Common myeloid progenitor, CD34-positive (primary cell): ENCODE measurements around the gene PER3.

Experiments
- CTCF ChIA-PET: fragments of 350-600 bp; sonication (Branson Sonifier 250); formaldehyde crosslinking; loops from one replicate; lab custom pipeline; 2021; ENCODE audit warnings: antibody characterized with exemption; lab: Charles Lee
- POLR2A ChIA-PET: fragments of 350-600 bp; sonication (Branson Sonifier 250); formaldehyde crosslinking; loops from one replicate; lab custom pipeline; 2021; ENCODE audit warnings: antibody characterized with exemption; lab: Charles Lee
- DNase-seq, 3 donors: peaks; one replicate each; pipeline versions ENCODE4 v3.0.0 to v3.0.0-alpha.2; 2013
- H3K27ac ChIP-seq, 2 experiments: 1 replicate in 1 of 2; 2 replicates in 1 of 2; pipeline ENCODE4 v1.7.0; 2013; ENCODE audit warnings: inconsistent platforms in 2 of 2, low read length in 2 of 2, mild to moderate bottlenecking in 2 of 2, low read depth in 1 of 2, moderate library complexity in 1 of 2; ENCODE audit not compliant: severe bottlenecking in 2 of 2, insufficient read depth in 1 of 2, poor library complexity in 1 of 2
- H3K27me3 ChIP-seq, 5 experiments: replicated peaks in 2 of 5; 1 replicate in 3 of 5; 2 replicates in 2 of 5; pipeline versions ENCODE4 v1.6.1 to v1.7.0; 2013; ENCODE audit warnings: low read length in 4 of 5, mild to moderate bottlenecking in 2 of 5, moderate library complexity in 2 of 5, inconsistent platforms in 1 of 5; ENCODE audit not compliant: insufficient read depth in 5 of 5, control insufficient read depth in 4 of 5
- H3K36me3 ChIP-seq, 4 experiments: 1 replicate in 2 of 4; 2 replicates in 2 of 4; pipeline versions ENCODE4 v1.6.1 to v1.7.0; 2013; ENCODE audit warnings: low read length in 3 of 4, control low read depth in 1 of 4, mild to moderate bottlenecking in 1 of 4; ENCODE audit not compliant: control insufficient read depth in 4 of 4, insufficient read depth in 4 of 4
- H3K4me1 ChIP-seq, 4 experiments: 1 replicate in 3 of 4; 2 replicates in 1 of 4; pipeline versions ENCODE4 v1.6.1 to v1.7.1; 2013; ENCODE audit warnings: low read length in 3 of 4, mild to moderate bottlenecking in 3 of 4, control low read depth in 1 of 4, inconsistent platforms in 1 of 4, moderate library complexity in 1 of 4; ENCODE audit not compliant: control insufficient read depth in 4 of 4, insufficient read depth in 4 of 4; ENCODE audit errors: control extremely low read depth in 1 of 4
- H3K4me3 ChIP-seq, 7 experiments: 1 replicate in 4 of 7; 2 replicates in 3 of 7; pipeline versions ENCODE4 v1.5.1 to v1.7.0; 2013; ENCODE audit warnings: mild to moderate bottlenecking in 7 of 7, low read length in 6 of 7, moderate library complexity in 6 of 7, inconsistent platforms in 2 of 7, low read depth in 2 of 7, control low read depth in 1 of 7; ENCODE audit not compliant: insufficient read depth in 4 of 7, control insufficient read depth in 1 of 7; ENCODE audit errors: extremely low read depth in 1 of 7
- H3K9me3 ChIP-seq, 5 experiments: 1 replicate in 4 of 5; 2 replicates in 1 of 5; pipeline versions ENCODE4 v1.6.1 to v1.7.1; 2013; ENCODE audit warnings: low read length in 4 of 5, mild to moderate bottlenecking in 2 of 5, inconsistent platforms in 1 of 5, low read depth in 1 of 5, moderate library complexity in 1 of 5; ENCODE audit not compliant: control insufficient read depth in 4 of 5, insufficient read depth in 2 of 5; ENCODE audit errors: control extremely low read depth in 1 of 5
- WGBS: methylation state at CpG from one replicate; pipeline ENCODE4 v1.1.5; 2013; ENCODE audit not compliant: insufficient coverage; 5-methylcytosine and 5-hydroxymethylcytosine counted together

PER3 gene

DNA sequence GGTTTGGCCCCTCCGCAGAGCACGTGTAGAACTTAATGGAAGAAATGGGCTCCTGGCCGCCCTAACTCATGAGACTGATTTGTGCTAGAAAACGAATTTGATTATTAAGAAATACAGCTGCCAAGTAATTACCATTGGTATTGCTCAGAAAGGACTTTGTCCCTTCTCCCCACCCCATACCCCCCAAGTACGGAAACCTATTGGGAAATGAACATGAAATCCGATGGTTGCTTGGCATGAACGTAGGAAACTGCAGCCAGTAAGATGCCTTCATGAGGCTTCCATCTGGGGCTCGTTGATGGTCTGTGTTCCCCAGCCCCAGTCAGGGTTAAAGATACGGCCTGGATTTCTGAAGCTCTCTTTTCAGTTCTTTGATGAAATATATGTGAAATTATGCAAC is 21.4 kb downstream of the PER3 start:
- ChIA-PET CTCF (no interaction called here), POLR2A (no interaction called here)
- H3K4me3 ChIP-seq, result no peak overlapping the region
- no peaks in the 10 kb centered on the region for H3K4me1 ChIP-seq
- peaks cover 0 to 3% (median 1%) of the 10 kb centered on the region in 4 experiments for H3K36me3 ChIP-seq
- WGBS, result 80% methylated on average over 5 of the region's 9 CpGs
- H3K27ac ChIP-seq, result no peak overlapping the region
- no peaks in the 10 kb centered on the region for H3K9me3 ChIP-seq
- no peak for DNase-seq
- no peaks in the 10 kb centered on the region for H3K27me3 ChIP-seq

DNA sequence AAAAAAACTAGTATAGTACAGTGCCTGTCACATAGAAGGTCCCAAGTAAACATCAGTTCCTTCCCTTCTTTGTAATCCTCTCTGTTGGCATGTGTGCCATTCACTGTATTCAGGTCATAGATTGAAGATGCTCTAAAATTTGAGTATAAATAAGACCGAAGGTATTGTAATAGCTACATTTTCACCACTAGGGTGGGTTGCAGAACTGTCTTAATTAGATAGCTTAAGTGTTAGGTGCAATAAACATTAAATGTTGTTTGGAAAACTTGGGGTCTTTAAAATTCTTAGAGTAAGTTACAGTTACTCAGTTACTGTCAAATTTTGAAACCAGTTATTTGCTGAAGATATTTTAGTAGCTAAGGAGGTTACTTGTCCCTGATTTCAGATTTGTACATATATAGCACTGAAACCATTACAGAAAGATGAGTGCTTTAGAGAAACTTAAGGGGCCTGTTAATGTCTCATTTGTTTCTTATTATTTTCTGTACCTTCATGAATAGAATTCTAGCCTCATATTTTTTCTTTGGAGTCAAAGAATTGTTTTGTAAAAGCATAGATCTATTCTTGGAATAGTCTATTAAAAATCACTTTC is 24.3 kb downstream of the PER3 start:
- CTCF ChIA-PET, result interaction anchor here (0.6 to 1.6 kb wide), 10 partner anchors 10 to 949 kb away, joined by 3 to 9 read pairs (median 3); no protein-coding TSS in a partner anchor
- no peaks in the 10 kb centered on the region for H3K27me3 ChIP-seq
- DNase-seq, result peak; percentile 55 to 72 (median 71)
- H3K4me1 ChIP-seq, result no peaks in the 10 kb centered on the region
- H3K4me3 ChIP-seq, result no peak overlapping the region
- peaks cover 0 to 6% (median 3%) of the 10 kb centered on the region in 5 experiments for H3K9me3 ChIP-seq
- WGBS, result no CpG with 5 or more reads among the region's 1 CpG
- POLR2A ChIA-PET, result no interaction called here
- no peak overlapping the region for H3K27ac ChIP-seq
- peaks cover 0 to 7% (median 4%) of the 10 kb centered on the region in 4 experiments for H3K36me3 ChIP-seq

DNA sequence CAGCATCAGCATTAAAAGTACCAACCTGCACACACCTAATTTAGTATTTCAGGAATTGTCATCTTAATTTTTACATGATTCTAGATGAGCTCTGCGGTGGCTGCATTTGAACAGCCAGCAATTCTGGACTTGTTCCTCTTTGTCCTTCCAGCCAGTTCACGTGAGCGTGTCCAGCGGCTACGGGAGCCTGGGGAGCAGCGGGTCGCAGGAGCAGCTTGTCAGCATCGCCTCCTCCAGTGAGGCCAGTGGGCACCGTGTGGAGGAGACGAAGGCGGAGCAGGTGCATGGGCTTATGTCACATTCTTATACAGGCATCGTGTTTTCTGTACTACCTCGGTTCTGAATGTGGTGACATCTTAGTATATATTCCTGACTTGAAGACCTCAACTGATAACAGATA is 25.7 kb downstream of the PER3 start:
- Histone ChIP-seq H3K4me3 (no peak overlapping the region), H3K27ac (no peak overlapping the region), H3K36me3 (peaks cover 0 to 9% (median 4%) of the 10 kb centered on the region in 4 experiments), H3K9me3 (peaks cover 0 to 15% (median 10%) of the 10 kb centered on the region in 5 experiments), H3K4me1 (no peaks in the 10 kb centered on the region), H3K27me3 (no peaks in the 10 kb centered on the region)
- POLR2A ChIA-PET, result no interaction called here
- WGBS, result 94% methylated on average over 11 of the region's 13 CpGs
- DNase-seq, result no peak
- CTCF ChIA-PET, result interaction anchor here (1.0 to 1.5 kb wide), 2 partner anchors 12 to 94 kb away, joined by 3 read pairs; no protein-coding TSS in a partner anchor

DNA sequence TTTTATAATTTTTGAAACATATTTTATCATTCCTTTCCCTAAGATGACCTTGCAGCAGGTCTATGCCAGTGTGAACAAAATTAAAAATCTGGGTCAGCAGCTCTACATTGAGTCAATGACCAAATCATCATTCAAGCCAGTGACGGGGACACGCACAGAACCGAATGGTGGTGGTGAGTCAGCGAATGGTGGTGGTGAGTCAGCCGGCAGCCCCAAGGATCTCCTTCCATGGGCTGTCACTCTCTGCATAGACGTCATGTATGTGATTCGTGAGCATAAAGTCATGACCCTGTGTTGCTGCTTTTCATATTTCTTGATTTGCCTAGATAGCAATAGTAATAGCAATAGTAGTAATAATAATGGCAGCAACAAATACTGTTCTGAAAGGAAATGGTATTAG is 26.3 kb downstream of the PER3 start:
- Histone ChIP-seq H3K4me1 (no peaks in the 10 kb centered on the region), H3K27me3 (no peaks in the 10 kb centered on the region), H3K36me3 (peaks cover 0 to 9% (median 4%) of the 10 kb centered on the region in 4 experiments), H3K27ac (no peak overlapping the region), H3K9me3 (peaks cover 0 to 15% (median 10%) of the 10 kb centered on the region in 5 experiments), H3K4me3 (no peak overlapping the region)
- peak in 2 of 3 donors; percentile 25 to 45 for DNase-seq
- WGBS, result 94% methylated on average over 5 of the region's 7 CpGs
- ChIA-PET CTCF (interaction anchor here (1.0 to 1.5 kb wide), 2 partner anchors 11 to 93 kb away, joined by 3 read pairs; no protein-coding TSS in a partner anchor), POLR2A (no interaction called here)

DNA sequence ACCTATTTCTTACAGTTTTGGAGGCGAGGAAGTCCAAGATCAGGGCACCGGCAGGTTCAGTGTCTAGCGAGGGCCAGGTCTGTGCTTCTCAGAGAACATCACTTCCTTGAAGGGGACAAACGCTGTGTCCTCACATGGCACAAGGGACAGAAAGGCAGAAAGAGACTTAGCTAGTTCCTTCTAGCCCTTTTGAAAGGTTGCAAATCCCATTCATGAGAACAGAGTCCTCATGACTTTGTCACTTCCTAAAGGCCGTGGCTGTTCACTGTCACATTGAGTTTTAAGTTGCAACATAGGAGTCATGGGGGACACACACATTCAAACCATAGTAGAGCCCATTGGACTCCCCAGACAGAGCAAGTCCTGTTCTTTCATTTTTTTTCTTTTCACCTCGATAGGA is 27.4 kb downstream of the PER3 start:
- no peak overlapping the region for H3K27ac ChIP-seq
- peaks cover 0 to 7% (median 4%) of the 10 kb centered on the region in 4 experiments for H3K36me3 ChIP-seq
- no peak for DNase-seq
- ChIA-PET CTCF (interaction anchor here (0.6 to 2.1 kb wide), 4 partner anchors 8 to 92 kb away, joined by 3 to 5 read pairs (median 4); no protein-coding TSS in a partner anchor), POLR2A (no interaction called here)
- 96% methylated on average over 5 of the region's 6 CpGs for WGBS
- no peaks in the 10 kb centered on the region for H3K27me3 ChIP-seq
- H3K9me3 ChIP-seq, result peaks cover 0 to 15% (median 10%) of the 10 kb centered on the region in 5 experiments
- H3K4me1 ChIP-seq, result no peaks in the 10 kb centered on the region
- no peak overlapping the region for H3K4me3 ChIP-seq

DNA sequence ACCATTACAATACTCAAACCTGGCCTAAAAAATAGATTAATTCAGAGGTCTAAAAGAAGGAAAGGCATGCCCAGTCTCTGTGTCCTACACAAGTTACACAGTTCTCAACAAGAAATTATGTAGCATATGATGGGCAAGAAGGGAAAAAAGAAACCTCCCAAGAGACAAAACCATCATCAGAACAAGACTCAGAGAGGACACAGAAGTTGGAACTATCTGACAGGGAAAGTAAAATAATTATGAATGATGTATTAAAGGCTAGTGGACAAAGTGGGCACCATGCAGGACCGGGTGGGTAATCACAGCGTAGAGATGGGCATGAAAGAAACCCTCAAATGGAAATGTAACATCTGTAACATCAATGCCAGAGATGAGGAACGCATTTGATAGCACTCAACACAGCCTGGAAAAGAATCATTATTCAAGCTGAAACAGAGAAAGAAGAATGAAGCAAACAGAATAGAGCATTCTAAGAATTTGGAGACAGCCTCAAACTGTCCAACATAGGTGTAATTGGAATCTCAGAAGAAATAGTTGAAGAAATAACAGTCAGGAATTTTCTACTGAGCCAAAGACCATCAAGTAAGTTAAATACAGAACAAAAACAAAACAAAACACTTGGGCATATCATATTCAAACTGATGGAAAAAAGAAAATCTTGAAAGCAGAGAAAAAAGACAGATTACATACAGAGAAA is 29.7 kb downstream of the PER3 start:
- 92% methylated on average over 2 of the region's 3 CpGs for WGBS
- DNase-seq, result no peak
- Histone ChIP-seq H3K4me3 (no peak overlapping the region), H3K4me1 (no peaks in the 10 kb centered on the region), H3K9me3 (peaks cover 0 to 15% (median 10%) of the 10 kb centered on the region in 5 experiments), H3K27me3 (no peaks in the 10 kb centered on the region), H3K27ac (no peak overlapping the region), H3K36me3 (peaks cover 0 to 7% (median 4%) of the 10 kb centered on the region in 4 experiments)
- ChIA-PET POLR2A (no interaction called here), CTCF (no interaction called here)

DNA sequence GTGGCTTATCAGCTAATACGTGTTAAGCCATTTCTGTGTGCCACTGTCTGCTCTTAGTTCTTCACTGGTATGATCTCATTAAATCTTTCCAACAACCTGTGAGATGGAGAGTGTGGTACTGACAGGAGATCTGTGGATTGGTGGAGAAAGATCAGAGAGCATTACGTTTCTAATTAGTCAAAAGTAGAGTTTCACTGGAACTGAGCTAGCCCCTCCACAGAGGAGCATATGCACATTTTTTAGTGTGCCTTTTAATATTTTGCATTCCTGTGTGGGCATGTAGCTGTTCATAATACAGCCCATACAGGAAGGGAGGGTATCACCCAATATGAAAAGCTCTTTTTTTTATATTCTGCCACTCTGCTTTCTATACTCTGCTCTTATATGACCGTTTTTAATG is 37.2 kb downstream of the PER3 start:
- H3K27me3 ChIP-seq, result no peaks in the 10 kb centered on the region
- POLR2A ChIA-PET, result no interaction called here
- H3K4me3 ChIP-seq, result no peak overlapping the region
- CTCF ChIA-PET, result interaction anchor here (0.6 to 1.2 kb wide), 4 partner anchors 9 to 1180 kb away, joined by 3 read pairs; no protein-coding TSS in a partner anchor
- no peaks in the 10 kb centered on the region for H3K4me1 ChIP-seq
- H3K36me3 ChIP-seq, result no peaks in the 10 kb centered on the region
- DNase-seq, result no peak
- 100% methylated on average over 1 of the region's 3 CpGs for WGBS
- no peaks in the 10 kb centered on the region for H3K9me3 ChIP-seq
- no peak overlapping the region for H3K27ac ChIP-seq
